KG1 (cell line): ENCODE data around the gene RNU1-3.
A peak's percentile ranks its signal among the peaks of the same experiment; 100 is the strongest.
"Not testable (repeated sequence)": the region's sequence is repeated elsewhere in the genome, so short reads cannot be mapped to it uniquely, and the experiment has no call there.

Experiments
- DNase-seq: peaks from one replicate; lab custom pipeline; 2025; lab: John Stamatoyannopoulos, UW

RNU1-3 gene

GRCh38 chr1:16656574-16656973 lies 10.2 kb downstream of the RNU1-3 start:
- DNase-seq: not testable (repeated sequence)

- not testable (repeated sequence) for DNase-seq
These were observed 15.2 kb downstream of the RNU1-3 start for GRCh38 chr1:16651560-16651959.

- DNase-seq: not testable (repeated sequence)
These were observed 16.8 kb downstream of the RNU1-3 start for GRCh38 chr1:16649960-16650359.

- DNase-seq: not testable (repeated sequence)
These were observed 17.4 kb downstream of the RNU1-3 start for GRCh38 chr1:16649390-16649789.

- not testable (repeated sequence) for DNase-seq
These were observed 18.0 kb downstream of the RNU1-3 start for GRCh38 chr1:16648756-16649155.

GRCh38 chr1:16648250-16648649 lies 18.5 kb downstream of the RNU1-3 start:
- DNase-seq: not testable (repeated sequence)

DNA sequence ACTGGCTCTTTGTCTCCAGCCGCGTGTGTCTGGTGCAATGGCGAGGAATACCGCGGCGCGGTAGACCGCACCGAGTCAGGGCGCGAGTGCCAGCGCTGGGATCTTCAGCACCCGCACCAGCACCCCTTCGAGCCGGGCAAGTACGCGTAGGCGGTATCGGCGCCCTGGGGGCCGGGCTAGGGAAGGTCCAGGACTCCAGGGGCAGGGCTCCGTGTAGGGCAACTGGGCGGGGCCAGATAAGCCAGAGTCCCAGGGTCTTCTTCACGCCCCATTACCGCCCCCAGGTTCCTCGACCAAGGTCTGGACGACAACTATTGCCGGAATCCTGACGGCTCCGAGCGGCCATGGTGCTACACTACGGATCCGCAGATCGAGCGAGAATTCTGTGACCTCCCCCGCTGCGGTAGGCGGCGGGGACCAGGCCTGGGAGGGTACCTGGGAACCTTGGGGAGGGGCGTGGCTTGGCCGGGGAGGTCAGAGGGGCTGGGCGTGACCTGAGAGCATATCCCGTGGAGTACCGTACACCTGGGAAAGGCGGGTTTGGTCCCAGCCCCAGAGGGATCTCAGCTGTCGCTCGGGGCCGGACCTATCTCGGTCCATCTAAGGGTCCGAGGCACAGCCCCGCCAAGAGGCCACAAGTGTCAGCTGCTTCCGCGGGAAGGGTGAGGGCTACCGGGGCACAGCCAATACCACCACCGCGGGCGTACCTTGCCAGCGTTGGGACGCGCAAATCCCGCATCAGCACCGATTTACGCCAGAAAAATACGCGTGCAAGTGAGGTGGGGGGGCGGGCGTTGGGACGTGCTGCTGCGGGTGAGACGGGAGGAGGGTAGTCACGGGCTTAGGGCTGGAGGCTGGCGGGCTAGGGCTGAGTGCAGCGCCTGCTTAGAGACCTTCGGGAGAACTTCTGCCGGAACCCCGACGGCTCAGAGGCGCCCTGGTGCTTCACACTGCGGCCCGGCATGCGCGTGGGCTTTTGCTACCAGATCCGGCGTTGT lies 19.3 kb downstream of the RNU1-3 start:
- not testable (repeated sequence) for DNase-seq

DNA sequence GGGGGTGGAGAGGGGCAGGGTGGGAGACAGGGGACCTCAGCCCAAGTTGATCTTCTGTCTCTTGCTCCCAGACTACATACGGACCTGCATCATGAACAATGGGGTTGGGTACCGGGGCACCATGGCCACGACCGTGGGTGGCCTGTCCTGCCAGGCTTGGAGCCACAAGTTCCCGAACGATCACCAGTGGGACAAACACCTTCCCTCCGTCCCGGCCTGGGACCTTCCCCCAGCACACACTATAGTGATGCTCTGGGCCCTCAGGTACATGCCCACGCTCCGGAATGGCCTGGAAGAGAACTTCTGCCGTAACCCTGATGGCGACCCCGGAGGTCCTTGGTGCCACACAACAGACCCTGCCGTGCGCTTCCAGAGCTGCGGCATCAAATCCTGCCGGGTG lies 20.0 kb downstream of the RNU1-3 start:
- DNase-seq: not testable (repeated sequence)

DNA sequence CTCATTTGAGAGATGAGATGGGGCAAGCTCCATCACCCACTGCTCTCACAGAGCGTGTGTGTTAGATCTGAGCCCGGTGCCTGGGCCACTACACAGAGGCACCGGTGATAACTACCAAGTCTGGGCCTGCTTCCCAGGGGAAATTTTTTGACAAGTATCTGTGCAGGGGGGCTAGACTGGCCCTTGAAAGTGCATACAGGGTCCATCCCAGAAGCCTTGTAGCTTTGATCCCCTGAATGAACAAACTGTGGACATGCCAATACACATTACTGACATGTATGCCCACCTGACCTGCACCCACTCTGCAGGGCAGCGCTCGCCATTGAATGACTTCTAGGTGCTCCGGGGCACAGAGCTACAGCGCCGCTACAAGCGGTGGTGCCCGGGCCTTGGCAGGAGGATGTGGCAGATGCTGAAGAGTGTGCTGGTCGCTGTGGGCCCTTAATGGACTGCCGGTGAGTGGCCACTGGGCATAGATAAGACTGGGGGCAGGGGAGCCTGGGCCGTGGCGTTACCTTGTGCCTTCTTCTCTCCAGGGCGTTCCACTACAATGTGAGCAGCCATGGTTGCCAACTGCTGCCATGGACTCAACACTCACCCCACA lies 20.6 kb downstream of the RNU1-3 start:
- not testable (repeated sequence) for DNase-seq

DNA sequence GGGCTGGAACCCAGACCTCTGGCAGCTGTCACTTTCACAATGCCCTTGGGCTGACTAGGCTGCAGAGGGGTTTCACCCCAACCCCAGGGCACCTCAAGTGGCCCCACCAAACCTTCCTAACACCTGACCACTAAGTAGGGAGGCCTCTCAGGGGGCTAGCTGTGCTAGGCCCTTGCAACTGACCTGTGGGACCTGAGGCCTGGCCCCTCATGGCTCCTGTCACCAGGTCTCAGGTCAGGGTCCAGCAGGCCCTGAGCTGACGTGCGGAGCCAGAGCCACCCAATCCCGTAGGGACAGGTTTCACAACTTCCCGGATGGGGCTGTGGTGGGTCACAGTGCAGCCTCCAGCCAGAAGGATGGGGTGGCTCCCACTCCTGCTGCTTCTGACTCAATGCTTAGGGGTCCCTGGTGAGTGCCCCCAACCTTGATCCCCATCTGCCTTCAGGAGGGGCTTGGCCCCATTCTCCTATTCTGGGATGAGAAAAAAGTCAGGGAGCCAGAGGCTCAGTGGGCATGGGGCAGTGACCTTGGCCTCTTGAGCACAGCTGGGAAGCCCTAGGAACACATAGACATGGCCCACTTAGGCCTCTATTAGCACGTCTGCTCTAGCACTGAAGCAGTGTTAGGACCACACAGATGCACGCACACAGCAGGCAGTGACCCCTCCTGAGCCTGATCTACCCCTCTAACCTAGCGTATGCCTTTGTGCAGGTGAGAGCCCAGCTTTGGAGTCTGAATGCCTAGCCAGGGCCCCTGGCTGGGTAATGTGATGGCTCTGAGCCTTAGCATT lies 21.3 kb downstream of the RNU1-3 start:
- DNase-seq: not testable (repeated sequence)

DNA sequence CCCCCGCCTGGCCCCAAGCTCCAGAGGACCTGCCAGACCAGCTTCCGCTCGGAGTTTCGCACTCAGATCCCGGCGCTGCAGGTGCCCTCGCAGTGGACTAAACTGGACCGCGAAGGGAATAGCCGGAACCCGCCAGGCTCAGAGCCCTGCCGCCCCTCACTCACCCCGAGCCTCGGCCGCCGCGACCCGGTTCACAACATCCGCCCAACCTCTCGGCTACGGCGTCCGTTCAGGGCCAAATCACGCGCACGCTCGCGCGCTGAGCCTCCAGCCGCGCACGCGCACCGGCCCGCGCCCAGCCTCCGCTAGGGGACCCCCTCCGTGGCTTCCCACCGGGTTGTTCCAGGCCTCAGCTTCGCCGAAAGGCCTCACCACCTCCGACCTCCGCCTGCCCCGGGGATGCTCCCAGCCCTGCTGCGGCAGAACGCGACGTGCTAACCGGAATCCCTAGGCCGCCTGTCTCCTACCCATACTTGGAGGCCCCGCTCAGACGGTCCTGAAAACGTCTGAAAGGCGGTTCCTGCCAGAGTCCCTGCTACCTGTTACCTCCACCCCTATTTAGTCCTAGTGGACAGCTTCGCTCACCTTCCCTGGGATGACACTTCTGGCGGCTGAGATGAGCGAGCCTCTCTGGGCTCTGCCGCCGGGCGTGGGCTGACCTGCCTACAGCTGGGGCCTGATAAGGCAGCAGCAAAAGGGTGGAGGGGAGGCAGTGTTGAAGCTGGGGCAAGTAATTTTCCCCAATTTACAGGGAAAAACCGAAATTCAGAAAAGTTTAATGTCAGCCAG lies 22.1 kb downstream of the RNU1-3 start:
- DNase-seq: peak; percentile 100

DNA sequence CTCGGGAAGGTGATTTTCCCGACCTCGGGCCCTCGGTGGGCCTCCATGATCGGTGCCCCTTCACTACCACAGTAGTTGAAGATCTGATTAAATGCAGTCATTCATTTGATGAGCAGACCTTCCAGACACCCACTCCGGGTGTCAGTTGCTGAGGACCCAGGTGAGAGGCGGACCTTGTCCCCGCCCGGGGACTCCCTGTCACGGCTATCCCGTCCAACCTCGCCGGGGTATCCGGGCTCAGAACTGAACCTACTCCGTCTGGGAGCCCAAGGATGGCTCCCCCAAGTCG lies 22.6 kb downstream of the RNU1-3 start:
- no peak for DNase-seq

DNA sequence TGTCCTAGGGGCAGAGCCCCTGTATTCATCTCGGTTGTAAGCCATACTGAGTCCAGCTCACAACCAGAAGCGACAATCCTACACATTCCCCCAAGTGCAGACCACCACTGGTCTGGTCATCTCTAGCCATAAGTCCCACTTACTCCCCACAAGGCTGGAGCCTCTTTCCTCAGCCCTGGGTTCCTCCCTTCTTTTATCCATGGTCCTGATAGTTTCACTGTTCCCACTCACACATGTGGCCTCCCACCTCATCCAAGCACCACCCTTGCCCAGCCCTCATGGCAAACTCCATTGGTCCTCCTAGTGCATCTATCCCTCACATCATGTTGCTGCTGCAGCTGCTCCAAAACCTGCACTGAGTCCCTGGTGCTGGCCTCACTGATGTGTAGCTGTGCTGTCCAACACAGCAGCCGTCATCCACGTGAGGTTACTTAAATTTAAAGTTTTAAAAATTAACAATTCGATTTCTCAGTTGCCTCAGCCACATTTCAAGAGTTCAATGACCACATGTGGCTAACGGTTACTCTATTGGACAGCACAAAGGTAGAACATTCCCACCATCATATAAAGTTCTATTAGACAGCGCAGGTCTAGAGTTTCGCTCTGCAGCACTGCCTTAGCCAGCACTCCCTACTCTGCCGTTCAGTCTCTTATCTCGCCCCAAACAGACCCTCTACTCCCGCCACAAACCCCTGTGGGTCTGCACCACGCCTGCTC lies 23.1 kb downstream of the RNU1-3 start:
- DNase-seq: not testable (repeated sequence)

GRCh38 chr1:16643001-16643411 lies 23.7 kb downstream of the RNU1-3 start:
- not testable (repeated sequence) for DNase-seq

DNA sequence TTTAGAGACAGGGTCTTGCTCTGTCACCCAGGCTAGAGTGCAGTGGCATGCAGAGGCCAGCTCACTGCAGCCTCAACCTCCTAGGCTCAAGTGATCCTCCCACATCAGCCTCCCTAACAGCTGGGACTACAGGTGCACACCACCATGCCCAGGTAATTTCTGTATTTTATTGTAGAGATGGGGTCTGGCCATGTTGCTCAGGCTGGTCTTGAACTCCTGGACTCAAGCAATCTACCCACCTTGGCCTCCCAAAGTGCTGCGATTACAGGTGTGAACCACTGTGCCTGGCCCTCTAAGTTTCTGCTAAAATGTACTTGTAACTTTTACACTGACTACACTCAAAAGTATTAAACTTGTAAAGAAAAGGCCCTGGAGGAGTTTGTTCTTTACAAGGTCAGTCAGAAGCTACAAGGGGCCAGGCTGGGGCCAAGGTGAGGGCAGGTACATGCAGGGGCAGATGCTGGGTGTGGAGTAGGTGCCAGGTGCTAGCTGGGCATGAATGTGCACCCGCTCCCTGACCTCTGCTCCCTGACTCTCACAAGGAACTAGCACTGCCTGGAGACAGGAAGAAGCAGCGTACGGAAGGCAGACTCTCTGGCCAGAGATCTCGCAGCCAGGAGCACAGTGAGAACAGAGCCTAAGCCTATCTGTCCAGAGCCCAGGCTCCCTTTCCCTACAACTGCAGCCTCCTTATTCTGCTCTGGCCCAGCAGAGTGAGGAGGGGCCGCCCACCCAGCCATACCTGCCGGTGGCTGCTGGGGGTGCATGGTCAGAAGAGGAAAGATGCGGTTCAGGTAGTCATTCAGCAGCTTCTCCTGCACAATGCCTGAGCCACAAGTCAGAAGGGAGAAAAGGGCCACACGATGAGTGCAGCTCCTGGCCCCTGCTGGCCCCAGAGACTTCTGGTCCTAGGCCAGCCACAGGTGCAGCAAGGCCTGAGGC lies 24.5 kb downstream of the RNU1-3 start:
- DNase-seq: not testable (repeated sequence)

- DNase-seq: peak; percentile 30
These were observed 25.4 kb downstream of the RNU1-3 start for GRCh38 chr1:16641159-16641975.

- not testable (repeated sequence) for DNase-seq
These were observed 27.4 kb downstream of the RNU1-3 start for GRCh38 chr1:16639091-16640031.
